Kidney (tissue), 14 donors: ENCODE data around the gene ABCG5. TPM values are rescaled to one million over a fixed set of nuclear protein-coding genes. Genes with fewer than 3 reads are reported as not detected.

Source experiments
- DNase-seq, 5 donors: peaks; one replicate each; pipeline ENCODE4 v3.0.0-alpha.2; 2013 to 2020
- FAIRE-seq: peaks from 2 replicates; lab custom pipeline; 2012; peaks lifted over from hg19 to GRCh38; lab: Jason Lieb, UNC
- H3K27ac ChIP-seq, 2 donors: one replicate each; pipeline ENCODE4 v1.7.0; 2013; ENCODE audit warnings: low read depth in 2 of 2, low read length in 2 of 2, inconsistent platforms in 1 of 2
- H3K27me3 ChIP-seq: one replicate; pipeline ENCODE4 v1.7.1; 2013; ENCODE audit warnings: low read length, inconsistent platforms; ENCODE audit not compliant: control insufficient read depth, insufficient read depth
- H3K36me3 ChIP-seq, 3 donors: one replicate each; pipeline versions ENCODE4 v1.7.0 to v1.7.1; 2013; ENCODE audit warnings: low read length in 3 of 3, control low read depth in 1 of 3, inconsistent platforms in 1 of 3; ENCODE audit not compliant: insufficient read depth in 3 of 3, control insufficient read depth in 2 of 3
- H3K4me1 ChIP-seq, 3 donors: one replicate each; pipeline versions ENCODE4 v1.7.0 to v1.7.1; 2013; ENCODE audit warnings: low read length in 3 of 3, inconsistent platforms in 1 of 3, low read depth in 1 of 3; ENCODE audit not compliant: control insufficient read depth in 2 of 3, insufficient read depth in 2 of 3
- H3K4me3 ChIP-seq, 3 donors: one replicate each; pipeline versions ENCODE4 v1.7.0 to v1.8.1; 2013; ENCODE audit warnings: low read length in 3 of 3, control low read depth in 1 of 3, inconsistent platforms in 1 of 3
- H3K9ac ChIP-seq, 3 donors: one replicate each; pipeline versions ENCODE4 v1.7.0 to v1.7.1; 2013; ENCODE audit warnings: low read length in 3 of 3, control low read depth in 1 of 3, inconsistent platforms in 1 of 3
- H3K9me3 ChIP-seq, 3 donors: one replicate each; pipeline versions ENCODE4 v1.7.0 to v1.7.1; 2013; ENCODE audit warnings: low read length in 3 of 3, control low read depth in 1 of 3, inconsistent platforms in 1 of 3; ENCODE audit not compliant: control insufficient read depth in 2 of 3, insufficient read depth in 1 of 3
- CTCF ChIP-seq: IDR thresholded peaks from 3 replicates; pipeline ENCODE4 v1.5.1; 2012; ENCODE audit warnings: mild to moderate bottlenecking, moderate library complexity, borderline replicate concordance; ENCODE audit not compliant: insufficient read depth; ENCODE audit errors: extremely low read depth
- intact Hi-C: fragments of 100-400 bp; cut with DNase I; formaldehyde crosslinking; loops from one replicate; pipeline ENCODE4 v1.11.1; 2022
- polyA plus RNA-seq: library from polyadenylated mRNA; stranded (reverse); fragments of 350-450 nt; fragmentation: Illumina TruSeq; extraction: RNeasy Lipid Tissue Mini Kit (QIAGEN cat#74804); gene quantifications from one replicate; pipeline ENCODE4 v1.2.3, GENCODE V29; 2014; ENCODE audit warnings: low read depth, low replicate concordance; ENCODE audit not compliant: insufficient read depth
- total RNA-seq: library from RNA; stranded (reverse); fragmentation: NEBNext Ultra II Directional; extraction: Animal tissue kit (Norgen Biotek cat#: 25700); gene quantifications from one replicate; pipeline ENCODE4 v1.2.1, GENCODE V29; 2021
- donor health status: control.
- donor health status: control.
- donor health status: control.
- donor health status: control.
- donor health status: control.
- donor health status: DM: yes; HTN: yes; CAD: no.
- donor health status: Normal renal cell carcinoma (clear cell type).

ABCG5 gene
- total and polyA plus RNA-seq, 2 donors from 2014 or later, result not detected

GRCh38 chr2:43841949-43842865 lies 3.6 kb upstream of the ABCG5 start:
- no peaks in the 10 kb centered on the region for H3K4me1 ChIP-seq
- DNase-seq (no peak), FAIRE-seq (no peak)
- H3K27me3 ChIP-seq, result no peaks in the 10 kb centered on the region
- TF ChIP-seq CTCF, result no peak
- intact Hi-C loops, result no loop called here
- H3K9me3 ChIP-seq, result no peaks in the 10 kb centered on the region
- no peak overlapping the region for H3K4me3 ChIP-seq
- H3K9ac ChIP-seq, result no peak overlapping the region
- no peak overlapping the region for H3K27ac ChIP-seq
- H3K36me3 ChIP-seq, result no peaks in the 10 kb centered on the region

GRCh38 chr2:43840965-43841364 lies 2.3 kb upstream of the ABCG5 start:
- intact Hi-C loops, result no loop called here
- no peak overlapping the region for H3K27ac ChIP-seq
- no peaks in the 10 kb centered on the region for H3K9me3 ChIP-seq
- DNase-seq (no peak), FAIRE-seq (no peak)
- TF ChIP-seq CTCF, result no peak
- H3K36me3 ChIP-seq, result no peaks in the 10 kb centered on the region
- no peak overlapping the region for H3K9ac ChIP-seq
- no peaks in the 10 kb centered on the region for H3K4me1 ChIP-seq
- no peak overlapping the region for H3K4me3 ChIP-seq
- H3K27me3 ChIP-seq, result no peaks in the 10 kb centered on the region

GRCh38 chr2:43839776-43840564 lies 1.3 kb upstream of the ABCG5 start:
- Histone ChIP-seq H3K36me3 (no peaks in the 10 kb centered on the region), H3K4me3 (no peak overlapping the region), H3K27ac (no peak overlapping the region), H3K27me3 (no peaks in the 10 kb centered on the region), H3K9me3 (no peaks in the 10 kb centered on the region), H3K9ac (no peak overlapping the region), H3K4me1 (no peaks in the 10 kb centered on the region)
- TF ChIP-seq CTCF, result no peak
- FAIRE-seq (no peak), DNase-seq (no peak)
- intact Hi-C loops, result no loop called here
